Retinal pigment epithelial cell (primary cell): ENCODE measurements around the gene DPP6.

ENCODE experiments used
- DNase-seq: peaks from one replicate; pipeline ENCODE4 v3.0.0-alpha.2; 2010; ENCODE audit warnings: low read depth
- H3K4me3 ChIP-seq: 2 replicates; pipeline ENCODE4 v1.5.1; 2011; ENCODE audit warnings: mild to moderate bottlenecking, low read length, control low read depth, moderate library complexity
- TF ChIP-seq, protein P1 (sequence below): conservative IDR thresholded peaks from 2 replicates; pipeline ENCODE4 v1.5.1; 2011; ENCODE audit warnings: low read depth, low read length, control low read depth, inconsistent platforms

DPP6 gene

DNA sequence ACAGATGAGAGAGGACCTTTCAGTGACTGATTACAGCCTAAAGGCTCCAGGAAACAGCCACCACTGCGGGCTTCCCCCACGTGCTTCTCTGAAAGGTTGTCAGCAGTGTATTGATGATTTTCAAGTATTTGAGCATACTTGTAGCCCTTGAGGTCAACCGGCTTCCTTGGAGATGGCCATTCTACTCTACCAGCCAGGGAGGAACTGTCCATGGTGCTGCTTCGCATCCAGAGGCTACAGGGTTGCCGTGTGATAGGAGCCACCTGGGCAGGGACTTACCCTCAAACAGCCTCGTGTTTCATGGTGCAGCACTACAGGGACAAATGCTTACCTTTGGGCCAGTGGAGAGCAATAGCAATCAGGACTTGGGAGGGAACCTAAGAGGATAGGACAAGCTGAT is 179.5 kb downstream of the DPP6 start:
- TF ChIP-seq, protein P1, sequence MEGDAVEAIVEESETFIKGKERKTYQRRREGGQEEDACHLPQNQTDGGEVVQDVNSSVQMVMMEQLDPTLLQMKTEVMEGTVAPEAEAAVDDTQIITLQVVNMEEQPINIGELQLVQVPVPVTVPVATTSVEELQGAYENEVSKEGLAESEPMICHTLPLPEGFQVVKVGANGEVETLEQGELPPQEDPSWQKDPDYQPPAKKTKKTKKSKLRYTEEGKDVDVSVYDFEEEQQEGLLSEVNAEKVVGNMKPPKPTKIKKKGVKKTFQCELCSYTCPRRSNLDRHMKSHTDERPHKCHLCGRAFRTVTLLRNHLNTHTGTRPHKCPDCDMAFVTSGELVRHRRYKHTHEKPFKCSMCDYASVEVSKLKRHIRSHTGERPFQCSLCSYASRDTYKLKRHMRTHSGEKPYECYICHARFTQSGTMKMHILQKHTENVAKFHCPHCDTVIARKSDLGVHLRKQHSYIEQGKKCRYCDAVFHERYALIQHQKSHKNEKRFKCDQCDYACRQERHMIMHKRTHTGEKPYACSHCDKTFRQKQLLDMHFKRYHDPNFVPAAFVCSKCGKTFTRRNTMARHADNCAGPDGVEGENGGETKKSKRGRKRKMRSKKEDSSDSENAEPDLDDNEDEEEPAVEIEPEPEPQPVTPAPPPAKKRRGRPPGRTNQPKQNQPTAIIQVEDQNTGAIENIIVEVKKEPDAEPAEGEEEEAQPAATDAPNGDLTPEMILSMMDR, result no peak
- H3K4me3 ChIP-seq, result no peak overlapping the region
- DNase-seq, result no peak

DNA sequence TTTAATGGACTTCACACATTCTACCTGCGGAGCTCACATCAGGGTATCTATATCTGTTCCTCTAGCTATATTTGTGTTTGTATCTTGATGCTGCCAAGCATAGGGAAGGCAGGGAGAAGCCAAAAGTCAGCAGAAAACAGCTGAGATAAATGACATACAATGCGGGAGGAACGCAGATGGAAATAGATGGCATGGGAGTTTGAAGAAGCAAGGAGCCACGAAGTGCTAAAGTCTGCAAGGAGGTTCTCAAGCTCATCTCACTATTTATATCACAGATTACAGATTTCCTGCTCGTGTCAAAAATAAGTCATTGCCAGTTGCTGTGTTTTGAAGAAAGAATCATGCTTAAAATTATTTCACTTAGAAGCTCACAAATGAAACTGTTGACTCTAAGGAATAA is 180.5 kb downstream of the DPP6 start:
- TF ChIP-seq, protein P1, result no peak
- H3K4me3 ChIP-seq, result no peak overlapping the region
- no peak for DNase-seq

DNA sequence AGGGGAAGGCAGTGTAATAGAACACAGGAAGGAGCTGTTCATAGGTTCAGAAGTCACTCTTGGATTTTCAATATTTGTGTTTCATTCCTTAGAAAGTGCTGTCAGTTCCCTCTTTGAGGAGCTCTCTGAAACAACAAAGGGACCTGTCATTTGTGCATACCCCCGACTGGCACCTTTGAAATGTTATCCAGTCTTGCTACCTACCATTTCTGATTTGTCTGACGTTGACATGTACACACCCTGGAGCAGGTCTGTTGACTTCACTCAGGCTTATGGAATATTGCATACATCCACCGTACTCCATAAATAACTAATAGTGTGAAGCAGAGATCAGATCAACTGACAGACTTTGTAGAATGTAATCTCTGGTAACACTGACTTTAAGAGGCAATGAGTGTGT is 189.8 kb downstream of the DPP6 start:
- H3K4me3 ChIP-seq, result no peak overlapping the region
- TF ChIP-seq, protein P1, result no peak
- no peak for DNase-seq

DNA sequence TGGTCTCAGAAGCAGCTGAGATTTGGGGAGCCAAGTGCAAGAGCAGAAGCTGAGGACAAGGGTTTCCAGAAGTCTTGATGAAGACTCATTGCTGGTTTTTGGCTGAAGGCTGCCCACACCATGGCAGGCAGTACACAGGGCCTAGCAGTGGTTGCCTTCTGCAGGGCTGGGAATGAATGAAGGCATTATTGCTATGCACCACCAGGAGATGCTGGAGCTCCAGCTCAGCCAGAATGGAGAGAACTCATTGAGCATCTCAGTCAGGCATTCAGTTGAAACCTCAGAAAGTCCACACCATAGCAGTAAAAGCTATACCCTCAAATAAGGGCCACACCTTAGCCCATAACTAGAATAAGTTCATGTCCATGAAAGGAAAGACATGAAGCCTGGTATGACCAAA is 190.5 kb downstream of the DPP6 start:
- no peak overlapping the region for H3K4me3 ChIP-seq
- TF ChIP-seq, protein P1, result no peak
- no peak for DNase-seq

DNA sequence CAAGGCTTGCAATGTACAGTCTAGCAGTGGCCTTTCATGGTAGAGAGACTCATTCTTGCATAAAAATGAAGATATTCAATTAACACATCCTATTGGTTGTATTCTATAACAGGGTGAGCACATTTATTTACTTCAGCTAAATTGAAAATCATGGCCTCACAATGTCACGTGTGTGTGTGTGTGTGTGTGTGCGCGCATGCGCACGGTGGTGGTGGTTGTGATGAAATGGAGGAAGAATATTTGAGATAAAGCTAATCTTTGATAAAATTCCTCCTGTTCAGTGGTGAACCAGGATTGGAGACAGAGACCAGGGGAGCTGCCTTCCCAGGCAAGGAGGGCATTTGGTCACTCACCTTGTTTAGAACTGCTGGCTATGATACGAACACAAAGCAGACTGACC is 199.8 kb downstream of the DPP6 start:
- TF ChIP-seq, protein P1, result no peak
- DNase-seq, result no peak
- H3K4me3 ChIP-seq, result no peak overlapping the region

DNA sequence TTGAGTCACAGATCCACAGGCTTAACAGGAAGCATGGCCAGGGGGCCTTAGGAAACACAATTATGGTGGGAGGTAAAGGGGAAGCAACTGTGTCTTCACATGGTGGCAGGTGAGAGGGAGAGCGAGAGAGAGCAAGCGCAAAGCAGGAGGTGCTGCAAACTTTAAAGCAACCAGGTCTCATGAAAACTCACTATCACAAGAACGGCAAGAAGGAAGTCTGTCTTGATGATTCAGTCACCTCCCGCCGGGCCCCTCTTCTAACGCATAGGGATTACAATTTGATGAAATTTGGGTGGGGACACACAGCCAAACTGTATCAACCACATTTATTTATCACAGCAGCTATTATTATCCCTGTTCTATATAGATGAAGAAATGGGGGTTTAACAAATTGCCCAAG is 201.6 kb downstream of the DPP6 start:
- TF ChIP-seq, protein P1, result no peak
- no peak for DNase-seq
- H3K4me3 ChIP-seq, result no peak overlapping the region

DNA sequence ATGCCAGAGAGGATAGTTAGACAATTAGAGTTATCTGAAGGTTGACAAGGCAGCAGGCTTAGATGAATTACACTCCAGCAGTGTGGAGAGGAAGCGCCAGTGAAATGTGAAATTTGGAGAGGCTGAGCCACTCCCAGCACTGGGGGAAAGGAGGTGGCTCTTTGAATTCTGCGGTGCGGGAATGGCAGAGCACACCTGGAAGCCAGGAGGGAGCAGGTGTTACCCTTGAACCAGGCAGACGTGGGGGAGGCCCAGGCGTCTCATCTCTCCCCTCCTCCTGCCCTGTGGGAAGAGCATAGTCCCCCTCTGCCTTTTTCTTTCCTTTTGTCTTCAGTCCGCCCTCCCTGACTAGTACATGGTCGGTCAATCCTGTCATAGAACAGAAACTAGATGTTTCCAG is 203.1 kb downstream of the DPP6 start:
- no peak overlapping the region for H3K4me3 ChIP-seq
- DNase-seq, result no peak
- TF ChIP-seq, protein P1, result no peak
